HG03432 (cell line): ENCODE measurements around the gene GLYATL1B.
A peak's percentile ranks its signal among the peaks of the same experiment; 100 is the strongest.

ENCODE experiments used
- ATAC-seq: cut with Tn5 transposase; IDR thresholded peaks from one replicate; pipeline ENCODE4 v1.9.1; 2021; ENCODE audit warnings: mild to moderate bottlenecking, moderate library complexity; ENCODE audit not compliant: unreplicated experiment

GLYATL1B gene

DNA sequence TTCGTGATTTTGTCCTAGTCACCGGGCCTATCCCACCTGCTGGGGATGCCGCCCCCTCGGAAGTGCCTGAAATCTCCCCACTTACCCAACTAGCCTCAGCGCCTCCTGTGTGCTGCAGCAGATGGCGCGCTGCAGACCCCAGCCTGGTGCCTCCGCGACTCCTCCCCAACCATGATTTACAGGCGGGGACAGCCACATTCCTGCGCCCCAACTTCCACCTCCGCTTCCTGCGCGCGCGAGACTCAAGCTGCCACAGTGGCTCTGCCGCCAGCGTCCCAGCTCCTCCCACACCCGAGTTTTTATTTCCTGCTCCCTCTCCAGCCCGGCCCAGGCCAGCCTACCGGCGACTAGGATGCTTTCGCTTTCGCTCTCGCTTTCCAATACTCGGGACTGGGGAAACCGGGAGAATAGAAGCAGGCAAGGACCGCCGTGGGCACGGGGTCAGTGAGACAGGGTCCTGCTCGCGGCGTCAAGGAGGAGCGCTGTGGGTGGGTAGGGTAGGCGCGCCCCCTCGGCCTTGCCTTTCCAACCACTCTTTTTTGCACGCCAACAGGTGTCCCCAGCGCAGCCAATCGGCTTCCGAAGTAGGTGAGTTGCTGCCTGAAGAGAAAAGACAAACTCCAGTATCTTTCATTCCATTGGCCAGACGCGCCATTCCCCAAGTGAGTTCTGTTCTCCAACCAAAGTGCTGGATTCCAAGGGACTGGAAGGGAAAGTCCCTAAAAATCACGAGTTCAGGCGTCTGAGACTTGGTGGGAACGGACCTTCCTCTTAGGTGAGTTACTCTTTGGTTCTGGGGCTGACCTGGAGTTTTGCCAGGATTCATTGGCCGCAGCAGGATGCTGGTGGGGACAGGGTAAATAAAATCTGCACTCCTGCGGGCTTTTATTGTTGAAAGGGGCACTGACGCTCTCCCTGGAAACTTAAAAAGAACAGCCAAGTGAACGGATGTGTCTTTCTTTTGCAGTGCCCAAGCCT is 56.7 kb downstream of the GLYATL1B start, which contains the start of gene FAM111A:
Gene FAM111A, plus strand, starts transcription at position 327 of the 978 bp plus-strand sequence. CDS start 6,017 bp downstream, outside the sequence.
- ATAC-seq: peak; percentile 83

- ATAC-seq: no peak
These were observed 58.0 kb downstream of the GLYATL1B start for GRCh38 chr11:59144096-59144495.
